Caco-2 (cell line): Measurements from ENCODE around the gene HDAC4. TPM values are rescaled to one million over a fixed set of nuclear protein-coding genes. Genes with fewer than 3 reads are reported as not detected.

Experiments
- BruUV-seq: library from RNA; stranded (reverse); fragments of 400-500 nt; replicated peaks from 2 replicates; lab custom pipeline; 2021; lab: Mats Ljungman, UMichigan
- CTCF ChIA-PET: fragments of 300-600 bp; sonication (Branson Sonifier 250); formaldehyde crosslinking; loops from one replicate; lab custom pipeline; 2022; ENCODE audit warnings: antibody characterized with exemption; lab: Charles Lee
- POLR2A ChIA-PET: fragments of 300-600 bp; sonication (Branson Sonifier 250); formaldehyde crosslinking; loops from one replicate; lab custom pipeline; 2022; ENCODE audit warnings: antibody characterized with exemption; lab: Charles Lee
- DNase-seq, 2 experiments: peaks; one replicate each; pipeline versions ENCODE4 v3.0.0 to v3.0.0-alpha.2; 2020 to 2022
- H3K27me3 ChIP-seq: replicated peaks from 2 replicates; pipeline ENCODE4 v1.6.0; 2011; ENCODE audit warnings: low read length; ENCODE audit not compliant: control insufficient read depth, insufficient read depth
- H3K36me3 ChIP-seq: 2 replicates; pipeline ENCODE4 v1.5.1; 2011; ENCODE audit warnings: low read length; ENCODE audit not compliant: control insufficient read depth, insufficient read depth
- H3K4me1 ChIP-seq: fragments of 250-450 bp; sonication (Bioruptor Pico); 2 replicates; pipeline ENCODE4 v1.5.1; 2020; ENCODE audit warnings: mild to moderate bottlenecking
- H3K4me3 ChIP-seq: 2 replicates; pipeline ENCODE4 v1.5.1; 2011; ENCODE audit warnings: low read depth, mild to moderate bottlenecking, control low read depth, low read length
- H3K9me3 ChIP-seq: fragments of 250-450 bp; sonication (Bioruptor Pico); 2 replicates; pipeline ENCODE4 v1.5.1; 2020; ENCODE audit warnings: mild to moderate bottlenecking, moderate library complexity
- H3K27ac Mint-ChIP-seq: one replicate; pipeline ENCODE4 v1.8.0; 2022; ENCODE audit warnings: mixed read lengths; ENCODE audit not compliant: unreplicated experiment
- H3K27me3 Mint-ChIP-seq: one replicate; pipeline ENCODE4 v1.8.0; 2022; ENCODE audit warnings: mixed read lengths; ENCODE audit not compliant: insufficient read depth, unreplicated experiment
- H3K36me3 Mint-ChIP-seq: one replicate; pipeline ENCODE4 v1.8.0; 2022; ENCODE audit warnings: mild to moderate bottlenecking, mixed read lengths; ENCODE audit not compliant: insufficient read depth, unreplicated experiment
- H3K4me1 Mint-ChIP-seq: one replicate; pipeline ENCODE4 v1.8.0; 2022; ENCODE audit warnings: low read depth, mixed read lengths; ENCODE audit not compliant: unreplicated experiment
- H3K4me3 Mint-ChIP-seq: one replicate; pipeline ENCODE4 v1.8.0; 2022; ENCODE audit warnings: mild to moderate bottlenecking, moderate library complexity, mixed read lengths; ENCODE audit not compliant: unreplicated experiment
- H3K9me3 Mint-ChIP-seq: one replicate; pipeline ENCODE4 v1.8.0; 2022; ENCODE audit warnings: mixed read lengths; ENCODE audit not compliant: unreplicated experiment
- CTCF ChIP-seq, 2 experiments: fragments of 200-600 bp in 1 of 2; IDR thresholded peaks; 1 replicate in 1 of 2; 2 replicates in 1 of 2; pipeline versions ENCODE4 v1.5.1 to v1.8.0; 2011 to 2022; ENCODE audit warnings: antibody characterized with exemption in 1 of 2, control low read depth in 1 of 2, inconsistent platforms in 1 of 2, low read depth in 1 of 2, low read length in 1 of 2, mild to moderate bottlenecking in 1 of 2, moderate library complexity in 1 of 2; ENCODE audit not compliant: insufficient read depth in 1 of 2, severe bottlenecking in 1 of 2, unreplicated experiment in 1 of 2
- intact Hi-C: fragments of 100-400 bp; cut with micrococcal nuclease; formaldehyde crosslinking; loops from one replicate; pipeline ENCODE4 v1.10.0; 2022; ENCODE audit not compliant: unreplicated experiment
- total RNA-seq: library from RNA; stranded (reverse); gene quantifications from 2 replicates; pipeline ENCODE4 v1.2.3, GENCODE V29; 2022

Gene HDAC4
- total RNA-seq, 1 experiment from 2014 or later = 15.5 TPM

GRCh38 chr2:239086325-239087020, 314.3 kb downstream of the HDAC4 start:
- POLR2A ChIA-PET = no interaction called here

GRCh38 chr2:239085201-239085992, 315.4 kb downstream of the HDAC4 start:
- Histone ChIP-seq H3K9me3 (no peaks in the 10 kb centered on the region), H3K4me1 (no peaks in the 10 kb centered on the region), H3K27me3 (no peaks in the 10 kb centered on the region), H3K4me3 (no peak overlapping the region), H3K36me3 (no peaks in the 10 kb centered on the region)
- Mint-ChIP-seq H3K9me3 (no peaks in the 10 kb centered on the region), H3K27me3 (no peaks in the 10 kb centered on the region), H3K4me3 (no peak overlapping the region), H3K4me1 (no peaks in the 10 kb centered on the region), H3K36me3 (no peaks in the 10 kb centered on the region), H3K27ac (no peak overlapping the region)
- BruUV-seq = no TSS peak
- POLR2A ChIA-PET = no interaction called here
- CTCF ChIA-PET = no interaction called here
- intact Hi-C loops = no loop called here
- no peak for TF ChIP-seq CTCF (IDR thresholded peaks at IDR 0.05; ENCODE audit: insufficient read depth in 1 of 2, low read depth in 1 of 2, low read length in 1 of 2, severe bottlenecking in 1 of 2, unreplicated experiment in 1 of 2)
- no peak for DNase-seq

More at GRCh38 chr2:239086325-239087020, 314.3 kb downstream of the HDAC4 start:
- CTCF ChIA-PET = no interaction called here
- no TSS peak for BruUV-seq
- H3K27ac Mint-ChIP-seq = no peak overlapping the region
- peaks cover 4% of the 10 kb centered on the region for H3K36me3 Mint-ChIP-seq
- intact Hi-C loops = no loop called here
- H3K27me3 Mint-ChIP-seq = no peaks in the 10 kb centered on the region
- no peak for DNase-seq
- no peaks in the 10 kb centered on the region for H3K4me1 ChIP-seq
- no peaks in the 10 kb centered on the region for H3K9me3 ChIP-seq
- no peaks in the 10 kb centered on the region for H3K36me3 ChIP-seq
- no peaks in the 10 kb centered on the region for H3K9me3 Mint-ChIP-seq
- no peak for TF ChIP-seq CTCF (IDR thresholded peaks at IDR 0.05; ENCODE audit: insufficient read depth in 1 of 2, low read depth in 1 of 2, low read length in 1 of 2, severe bottlenecking in 1 of 2, unreplicated experiment in 1 of 2)
- H3K4me1 Mint-ChIP-seq = no peaks in the 10 kb centered on the region
- H3K27me3 ChIP-seq = no peaks in the 10 kb centered on the region
- no peak overlapping the region for H3K4me3 ChIP-seq
- H3K4me3 Mint-ChIP-seq = no peak overlapping the region

GRCh38 chr2:239084007-239084406, 316.8 kb downstream of the HDAC4 start:
- H3K27me3 ChIP-seq = no peaks in the 10 kb centered on the region
- BruUV-seq = no TSS peak
- Mint-ChIP-seq H3K36me3 (no peaks in the 10 kb centered on the region), H3K4me3 (no peak overlapping the region), H3K27me3 (no peaks in the 10 kb centered on the region), H3K27ac (no peak overlapping the region), H3K9me3 (no peaks in the 10 kb centered on the region), H3K4me1 (no peaks in the 10 kb centered on the region)
- no peaks in the 10 kb centered on the region for H3K36me3 ChIP-seq
- H3K9me3 ChIP-seq = no peaks in the 10 kb centered on the region
- H3K4me3 ChIP-seq = no peak overlapping the region
- intact Hi-C loops = no loop called here
- CTCF ChIA-PET = no interaction called here
- POLR2A ChIA-PET = no interaction called here
- H3K4me1 ChIP-seq = no peaks in the 10 kb centered on the region
- DNase-seq = no peak
- no peak for TF ChIP-seq CTCF (IDR thresholded peaks at IDR 0.05; ENCODE audit: insufficient read depth in 1 of 2, low read depth in 1 of 2, low read length in 1 of 2, severe bottlenecking in 1 of 2, unreplicated experiment in 1 of 2)
